ENCODE measurements around the gene LPAR1.
"Not testable (repeated sequence)": the region's sequence is repeated elsewhere in the genome, so short reads cannot be mapped to it uniquely, and the experiment has no call there.

LPAR1 gene

GRCh38 chr9:111038331-111039230, at the start of gene LPAR1:
Gene LPAR1, minus strand, starts transcription at chr9:111038470. Its CDS starts 66,353 bp downstream, at chr9:110972117.
- no peak for DNase-seq

GRCh38 chr9:111078391-111079038, 40.2 kb upstream of the LPAR1 start:
- no peak for DNase-seq

GRCh38 chr9:111076519-111076918, 38.2 kb upstream of the LPAR1 start:
- no peak for DNase-seq

- DNase-seq: no peak
These were observed 37.8 kb upstream of the LPAR1 start for GRCh38 chr9:111076042-111076441.

GRCh38 chr9:111074395-111074794, 36.1 kb upstream of the LPAR1 start:
- DNase-seq: no peak

GRCh38 chr9:111069183-111069582, 30.9 kb upstream of the LPAR1 start:
- no peak for DNase-seq

GRCh38 chr9:111068771-111069170, 30.5 kb upstream of the LPAR1 start:
- no peak for DNase-seq

GRCh38 chr9:111068383-111068730, 30.1 kb upstream of the LPAR1 start:
- no peak for DNase-seq

- no peak for DNase-seq
These were observed 28.2 kb upstream of the LPAR1 start for GRCh38 chr9:111066468-111066867.

- no peak for DNase-seq
These were observed 27.1 kb upstream of the LPAR1 start for GRCh38 chr9:111065414-111065813.

GRCh38 chr9:111064160-111064837, 26.0 kb upstream of the LPAR1 start:
- DNase-seq: no peak

- no peak for DNase-seq
These were observed 25.1 kb upstream of the LPAR1 start for GRCh38 chr9:111063332-111063731.

- DNase-seq: no peak
These were observed 19.9 kb upstream of the LPAR1 start for GRCh38 chr9:111058166-111058565.

GRCh38 chr9:111056538-111056937, 18.3 kb upstream of the LPAR1 start:
- DNase-seq: no peak

- no peak for DNase-seq
These were observed 14.5 kb upstream of the LPAR1 start for GRCh38 chr9:111052791-111053190.

- no peak for DNase-seq
These were observed 13.1 kb upstream of the LPAR1 start for GRCh38 chr9:111051400-111051799.

- no peak for DNase-seq
These were observed 12.5 kb upstream of the LPAR1 start for GRCh38 chr9:111050819-111051218.

GRCh38 chr9:111047287-111047686, 9.0 kb upstream of the LPAR1 start:
- not testable (repeated sequence) for DNase-seq

GRCh38 chr9:111041902-111042301, 3.6 kb upstream of the LPAR1 start:
- no peak for DNase-seq

- no peak for DNase-seq
These were observed 2.2 kb upstream of the LPAR1 start for GRCh38 chr9:111040494-111040893.

- DNase-seq: no peak
These were observed 1.1 kb upstream of the LPAR1 start for GRCh38 chr9:111039231-111039906.

GRCh38 chr9:111037708-111038330, 451 bp downstream of the LPAR1 start:
- DNase-seq: no peak

- no peak for DNase-seq
These were observed 938 bp downstream of the LPAR1 start for GRCh38 chr9:111037356-111037707.

Measured in SHP77 treated with DMSO at 0.1 percent for 48 hours (cell line).